SK-N-MC (cell line): ENCODE measurements around the gene PRKACB.

Experiments
- DNase-seq: peaks from one replicate; pipeline ENCODE4 v3.0.0-alpha.2; 2011; ENCODE audit warnings: low read depth, low spot score
- H3K27ac ChIP-seq: fragments of 200-600 bp; sonication (generic); 2 replicates; pipeline ENCODE4 v1.5.1; 2016; ENCODE audit warnings: mixed run types
- H3K36me3 ChIP-seq: fragments of 200-600 bp; sonication (generic); 2 replicates; pipeline ENCODE4 v1.6.1; 2017; ENCODE audit warnings: antibody characterized with exemption, low read length, mixed read lengths; ENCODE audit not compliant: insufficient read depth
- H3K4me3 ChIP-seq: fragments of 200-600 bp; sonication (generic); 2 replicates; pipeline ENCODE4 v1.5.1; 2016
- H3K9ac ChIP-seq: fragments of 200-600 bp; sonication (generic); 2 replicates; pipeline ENCODE4 v1.8.0; 2017; ENCODE audit warnings: mixed run types, mixed read lengths; ENCODE audit not compliant: insufficient read length
- H3K9me3 ChIP-seq: fragments of 200-600 bp; sonication (generic); 2 replicates; pipeline ENCODE4 v1.6.1; 2017; ENCODE audit warnings: low read depth, mild to moderate bottlenecking, antibody characterized with exemption, low read length, moderate library complexity, mixed read lengths
- EZH2 ChIP-seq: fragments of 200-600 bp; sonication (generic); IDR thresholded peaks from one replicate; pipeline ENCODE4 v1.6.1; 2017; ENCODE audit warnings: antibody characterized with exemption
- FOXP2 ChIP-seq: optimal IDR thresholded peaks from 2 replicates; pipeline ENCODE3; 2011; ENCODE audit warnings: mild to moderate bottlenecking, moderate library complexity; ENCODE audit not compliant: insufficient read depth; ENCODE audit errors: extremely low read length, control extremely low read depth
- POLR2AphosphoS5 ChIP-seq: IDR thresholded peaks from 2 replicates; pipeline ENCODE4 v1.6.1; 2012; ENCODE audit warnings: mild to moderate bottlenecking, low read depth, low read length, borderline replicate concordance

The PRKACB gene

DNA sequence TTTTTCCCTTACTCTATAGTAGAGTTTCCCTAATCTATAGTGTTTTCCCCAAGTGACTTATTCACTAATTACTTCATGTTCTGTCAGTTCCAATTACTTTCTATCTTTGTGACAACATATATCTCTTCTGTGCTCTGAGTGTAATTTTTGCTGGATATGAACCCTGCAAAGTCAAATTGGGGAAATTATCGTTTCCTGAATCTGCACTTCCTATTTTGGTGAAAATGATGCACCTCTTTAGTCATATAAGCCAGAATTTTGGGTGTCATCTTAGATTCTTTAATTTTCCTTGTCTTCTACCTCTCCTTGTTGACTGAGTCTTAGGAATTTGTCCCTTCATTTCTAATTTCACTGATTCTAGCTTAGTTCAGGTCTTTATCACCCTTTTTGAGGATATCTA, 33.4 kb upstream of the PRKACB start:
- no peak overlapping the region for H3K4me3 ChIP-seq
- no peaks in the 10 kb centered on the region for H3K36me3 ChIP-seq
- no peak overlapping the region for H3K27ac ChIP-seq
- no peak for TF ChIP-seq EZH2
- TF ChIP-seq POLR2AphosphoS5, result no peak
- TF ChIP-seq FOXP2, result no peak
- no peaks in the 10 kb centered on the region for H3K9me3 ChIP-seq
- no peak for DNase-seq
- no peak overlapping the region for H3K9ac ChIP-seq

GRCh38 chr1:84116558-84116957, 27.5 kb upstream of the PRKACB start:
- no peak for TF ChIP-seq EZH2
- TF ChIP-seq FOXP2, result no peak
- TF ChIP-seq POLR2AphosphoS5, result no peak
- H3K27ac ChIP-seq, result no peak overlapping the region
- no peaks in the 10 kb centered on the region for H3K36me3 ChIP-seq
- H3K9me3 ChIP-seq, result no peaks in the 10 kb centered on the region
- DNase-seq, result no peak
- H3K4me3 ChIP-seq, result no peak overlapping the region
- no peak overlapping the region for H3K9ac ChIP-seq

- Histone ChIP-seq H3K9ac (no peak overlapping the region), H3K27ac (no peak overlapping the region), H3K36me3 (no peaks in the 10 kb centered on the region), H3K9me3 (no peaks in the 10 kb centered on the region), H3K4me3 (no peak overlapping the region)
- DNase-seq, result no peak
- TF ChIP-seq FOXP2 (no peak), EZH2 (no peak), POLR2AphosphoS5 (no peak)
Observed at GRCh38 chr1:84117868-84118267, 26.2 kb upstream of the PRKACB start.

- no peak overlapping the region for H3K9ac ChIP-seq
- no peaks in the 10 kb centered on the region for H3K9me3 ChIP-seq
- no peak overlapping the region for H3K27ac ChIP-seq
- TF ChIP-seq FOXP2 (no peak), EZH2 (no peak), POLR2AphosphoS5 (no peak)
- no peaks in the 10 kb centered on the region for H3K36me3 ChIP-seq
- no peak for DNase-seq
- H3K4me3 ChIP-seq, result no peak overlapping the region
Observed at GRCh38 chr1:84121360-84121759, 22.7 kb upstream of the PRKACB start.

DNA sequence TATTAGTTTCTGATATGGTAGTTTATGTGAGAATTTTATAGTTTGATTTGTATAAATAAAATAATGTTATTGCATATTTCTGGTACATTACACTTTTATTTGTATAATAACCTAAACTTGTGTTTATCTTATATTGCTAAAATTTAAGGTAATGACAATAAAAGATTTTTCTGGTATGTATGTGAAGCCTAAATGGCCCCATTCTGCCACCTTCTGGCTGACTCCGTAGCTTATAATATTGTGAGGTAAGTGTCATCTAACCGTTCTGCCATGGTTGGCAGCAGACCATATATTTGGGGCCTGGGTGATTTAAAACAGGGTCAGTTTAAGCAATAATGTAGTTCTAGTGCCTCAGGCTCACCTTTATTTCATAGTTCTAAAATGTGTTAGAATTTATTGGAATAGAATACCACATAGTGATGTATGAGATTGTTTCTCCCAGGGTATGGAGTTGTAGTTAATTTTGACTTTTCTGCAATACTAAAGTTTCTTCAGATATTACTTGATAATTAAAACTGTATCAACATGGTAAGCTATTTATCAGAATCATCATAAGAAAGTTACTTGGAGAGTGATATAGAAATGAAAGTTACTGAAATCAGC, 21.2 kb upstream of the PRKACB start:
- Histone ChIP-seq H3K4me3 (no peak overlapping the region), H3K9me3 (no peaks in the 10 kb centered on the region), H3K27ac (no peak overlapping the region), H3K9ac (no peak overlapping the region), H3K36me3 (no peaks in the 10 kb centered on the region)
- TF ChIP-seq POLR2AphosphoS5 (no peak), EZH2 (no peak), FOXP2 (no peak)
- DNase-seq, result no peak

DNA sequence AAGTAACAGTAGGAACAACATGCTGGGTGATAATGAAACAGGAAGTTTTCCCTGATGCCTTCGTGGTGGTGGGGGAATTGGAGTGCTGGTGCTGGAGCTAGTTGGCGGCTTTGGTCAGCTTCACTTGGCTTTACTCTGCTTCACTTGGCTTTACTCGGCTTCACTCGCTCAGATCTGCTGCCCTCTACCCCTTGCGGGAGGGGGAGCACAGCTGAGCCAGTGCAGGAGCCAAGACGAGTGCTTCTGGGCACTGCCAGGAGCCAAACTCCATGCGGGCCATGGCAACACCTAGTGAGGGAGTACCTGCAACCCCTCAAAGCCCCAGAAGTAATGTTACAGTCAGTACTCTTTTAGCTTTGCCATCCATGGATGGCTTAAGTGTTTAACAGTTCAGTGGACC, 10.6 kb upstream of the PRKACB start:
- Histone ChIP-seq H3K9ac (no peak overlapping the region), H3K4me3 (no peak overlapping the region), H3K27ac (no peak overlapping the region), H3K36me3 (no peaks in the 10 kb centered on the region), H3K9me3 (no peaks in the 10 kb centered on the region)
- no peak for TF ChIP-seq POLR2AphosphoS5
- TF ChIP-seq EZH2, result no peak
- TF ChIP-seq FOXP2, result no peak
- no peak for DNase-seq

DNA sequence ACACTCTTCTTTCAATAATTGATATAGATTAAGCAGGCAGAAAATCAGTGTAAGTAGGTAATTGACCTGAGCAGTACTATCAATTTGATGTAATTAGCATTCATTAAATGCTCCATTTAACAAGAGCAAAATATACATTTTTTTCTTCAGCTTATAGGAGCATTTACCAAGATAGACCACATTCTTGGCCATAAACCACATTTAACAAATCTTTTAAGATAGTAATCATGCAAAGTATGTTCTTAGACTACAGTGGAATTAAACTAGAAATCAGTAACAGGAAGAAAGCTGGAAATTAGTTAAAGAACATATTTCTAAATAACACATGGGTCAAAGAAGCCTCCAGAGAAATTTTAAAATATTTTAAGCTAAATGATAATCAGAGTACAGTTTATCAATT, 8.7 kb upstream of the PRKACB start:
- Histone ChIP-seq H3K36me3 (no peaks in the 10 kb centered on the region), H3K9ac (no peak overlapping the region), H3K27ac (no peak overlapping the region), H3K9me3 (peaks cover 3% of the 10 kb centered on the region; the same call in 1 of the 2 replicates), H3K4me3 (no peak overlapping the region)
- TF ChIP-seq POLR2AphosphoS5 (no peak), EZH2 (no peak), FOXP2 (no peak)
- no peak for DNase-seq

DNA sequence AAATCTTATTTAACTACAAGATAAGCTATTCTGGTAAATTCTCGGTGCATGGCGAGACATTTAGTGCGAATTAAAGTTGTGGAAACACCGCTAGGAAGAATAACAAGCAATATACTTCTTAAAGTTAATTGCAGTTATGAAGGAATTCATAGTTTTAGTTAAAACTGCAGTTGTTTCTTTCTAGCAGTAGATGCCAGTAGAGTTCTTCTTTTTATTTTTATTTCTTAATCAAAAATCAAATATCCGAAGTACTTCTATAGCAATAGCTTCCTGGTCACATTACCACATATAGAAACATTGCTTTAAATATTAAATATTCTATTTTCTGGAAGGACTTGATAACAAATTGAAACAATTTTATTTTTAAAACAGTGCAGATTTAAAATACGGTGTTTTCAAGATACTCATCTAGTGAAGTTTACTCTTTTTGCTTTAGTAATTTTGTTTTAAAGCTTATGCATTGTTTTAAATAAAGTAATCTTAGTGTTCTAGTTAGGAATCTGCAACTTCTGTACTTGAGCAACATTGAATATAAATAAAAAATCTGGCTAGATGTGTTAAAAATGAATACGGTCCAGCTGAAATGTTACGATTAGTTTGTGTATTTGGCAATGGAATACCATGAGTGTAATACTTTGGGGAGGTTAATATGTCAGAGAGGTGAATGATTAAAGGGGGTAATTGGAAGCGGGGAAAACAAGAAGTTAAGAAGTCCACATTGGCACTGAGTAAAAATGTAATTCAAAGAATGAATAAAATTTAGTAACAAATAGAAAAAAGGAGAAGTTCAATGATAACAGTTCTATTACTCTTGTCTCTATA, 2.7 kb upstream of the PRKACB start:
- no peak for DNase-seq
- Histone ChIP-seq H3K27ac (no peak overlapping the region), H3K4me3 (no peak overlapping the region), H3K9me3 (peaks cover 3% of the 10 kb centered on the region; the same call in 1 of the 2 replicates), H3K9ac (no peak overlapping the region), H3K36me3 (no peaks in the 10 kb centered on the region)
- TF ChIP-seq EZH2 (no peak), POLR2AphosphoS5 (no peak), FOXP2 (no peak)

DNA sequence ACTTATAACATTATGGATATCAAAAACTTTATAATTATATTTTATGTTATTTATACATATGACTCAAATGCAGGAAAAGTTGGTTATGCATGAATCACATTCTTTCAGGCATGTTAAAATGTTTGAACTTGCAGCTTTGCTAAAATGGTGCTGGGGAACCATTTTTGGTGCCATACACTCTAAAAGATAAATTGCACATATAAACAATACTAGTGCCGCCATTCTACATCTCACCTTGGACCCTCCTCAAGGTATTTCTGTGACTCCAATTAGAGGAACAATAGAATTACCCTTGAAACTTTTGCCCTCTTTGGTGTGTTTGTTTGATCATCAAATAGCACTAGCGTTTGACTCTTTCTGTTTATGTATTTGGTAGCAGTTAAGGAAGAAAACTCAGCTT, 997 bp downstream of the PRKACB start:
- TF ChIP-seq POLR2AphosphoS5 (no peak), EZH2 (no peak), FOXP2 (no peak)
- H3K9me3 ChIP-seq, result no peaks in the 10 kb centered on the region
- H3K27ac ChIP-seq, result peak overlapping the region; percentile 93; the same call in 1 of the 2 replicates
- peak overlapping the region; percentile 71; the same call in 1 of the 2 replicates for H3K4me3 ChIP-seq
- no peak overlapping the region for H3K9ac ChIP-seq
- DNase-seq, result no peak
- H3K36me3 ChIP-seq, result no peaks in the 10 kb centered on the region
